Stimulated activated CD4-positive, alpha-beta T cell treated with anti-CD3 and anti-CD28 coated beads, Interleukin-2, amount 100 ng/mL, for 4 hours (primary cell): ENCODE results near the gene MMP20.

Experiments used
- DNase-seq: peaks from one replicate; pipeline ENCODE4 v3.0.0-alpha.2; 2020; ENCODE audit warnings: low read depth

The MMP20 gene

DNA sequence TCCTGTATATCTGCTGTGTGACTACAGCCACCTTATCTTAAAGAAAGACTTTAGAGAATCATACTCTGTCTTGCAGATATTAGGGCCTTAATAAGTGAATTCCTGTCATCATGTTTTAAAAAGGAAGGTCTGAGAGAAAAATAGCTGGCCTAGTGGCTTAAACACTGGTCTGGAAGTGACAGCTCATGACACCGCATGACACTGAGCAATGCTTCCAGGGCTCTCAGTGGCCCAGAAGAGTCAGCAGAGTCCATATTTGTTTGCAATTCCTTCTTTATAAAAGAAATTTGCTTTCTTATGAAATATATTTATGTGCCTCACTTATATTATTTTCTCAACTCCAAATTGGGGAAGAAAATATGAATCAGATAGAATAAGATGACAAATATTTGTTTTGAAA, 33.0 kb downstream of the MMP20 start:
- no peak for DNase-seq

- no peak for DNase-seq
Measured at GRCh38 chr11:102591160-102591718, 33.9 kb downstream of the MMP20 start.

- no peak for DNase-seq
Measured at GRCh38 chr11:102590276-102591049, 34.7 kb downstream of the MMP20 start.

DNA sequence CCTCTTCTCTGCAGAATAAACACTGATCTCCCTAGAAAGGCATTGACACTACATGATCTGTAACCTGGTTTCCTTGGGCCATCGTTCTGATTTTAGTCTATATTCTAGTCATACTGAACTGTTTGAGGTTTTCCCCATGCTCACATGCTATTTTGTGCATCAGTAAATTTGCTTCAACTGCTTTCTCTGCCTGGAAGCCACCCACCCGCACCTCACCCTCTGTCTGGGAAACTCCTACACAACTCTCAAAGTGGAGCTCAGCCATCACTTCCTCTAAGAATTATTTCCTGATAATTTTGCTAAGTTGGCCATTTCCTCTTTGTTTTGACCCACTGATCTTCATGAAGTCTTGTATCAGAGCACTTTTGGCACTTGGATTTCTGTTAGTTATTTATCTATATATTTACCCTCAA, 36.1 kb downstream of the MMP20 start:
- no peak for DNase-seq

GRCh38 chr11:102587722-102588121, 37.4 kb downstream of the MMP20 start:
- no peak for DNase-seq

DNA sequence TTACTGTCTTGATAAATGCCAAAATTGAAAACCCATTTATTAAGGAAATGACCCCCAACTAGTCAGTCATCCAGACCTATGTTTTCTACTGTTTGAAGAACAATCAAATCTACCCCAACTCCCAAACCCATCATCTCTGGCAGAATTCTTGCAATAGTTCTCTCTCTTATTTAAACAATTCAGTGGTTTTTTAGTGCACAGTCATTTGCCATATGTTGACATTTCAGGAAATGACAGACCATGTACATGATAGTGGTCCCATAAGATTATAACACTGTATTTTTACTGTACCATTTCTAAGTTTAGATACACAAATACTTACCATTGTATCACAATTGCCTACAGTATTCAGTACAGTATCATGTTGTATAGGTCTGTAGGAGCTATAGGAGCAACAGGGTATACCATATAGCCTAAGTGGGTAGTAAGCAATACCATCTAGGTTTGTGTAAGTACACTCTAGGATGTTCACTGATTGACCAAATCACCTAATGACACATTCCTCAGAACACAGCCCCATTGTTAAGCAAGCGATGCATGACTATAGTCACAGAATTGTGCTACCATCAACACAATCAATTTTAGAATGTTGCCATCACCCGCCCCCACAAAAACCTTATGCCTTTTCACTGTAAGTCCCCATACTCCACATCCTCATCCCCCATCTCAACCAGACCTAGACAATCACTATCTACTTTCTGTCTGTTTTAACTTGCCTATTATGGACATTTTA, 41.8 kb downstream of the MMP20 start:
- no peak for DNase-seq

- no peak for DNase-seq
Measured at GRCh38 chr11:102582140-102582539, 43.0 kb downstream of the MMP20 start.

- DNase-seq: no peak
Measured at GRCh38 chr11:102581066-102581465, 44.1 kb downstream of the MMP20 start.

DNA sequence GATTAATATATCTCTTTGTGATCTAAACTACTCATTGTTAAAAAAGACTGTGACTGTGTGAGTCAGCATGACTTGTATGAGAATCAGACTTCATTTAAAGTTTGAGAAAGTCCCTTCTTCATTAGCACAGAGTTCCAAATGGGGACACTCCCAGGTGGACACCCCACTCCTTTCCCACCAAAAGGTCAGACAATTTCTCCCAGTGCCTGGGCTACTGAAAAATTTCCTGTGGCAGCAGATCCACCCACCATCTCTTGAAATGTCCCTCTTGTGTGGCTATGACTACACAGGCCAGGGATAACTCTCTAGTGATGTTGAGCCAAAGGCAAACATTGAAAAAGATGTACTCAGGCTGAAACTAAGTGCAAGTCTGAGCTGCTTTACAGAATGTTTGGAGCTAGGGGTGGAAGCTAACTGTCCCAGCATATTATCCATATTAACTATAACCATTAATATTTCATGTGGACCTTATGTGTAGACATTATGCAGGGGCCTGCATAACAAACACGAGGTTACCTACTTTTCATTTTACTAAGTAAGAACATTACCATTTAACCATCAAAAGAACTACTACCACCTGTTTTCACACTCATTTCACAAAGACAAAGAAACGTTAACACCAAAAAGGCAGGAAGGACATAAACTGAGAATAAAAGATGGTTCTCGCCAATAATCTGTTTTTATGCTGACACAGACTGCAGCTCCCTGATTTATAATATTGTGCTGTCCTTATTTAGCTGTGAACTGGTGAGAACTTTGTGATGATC, 44.8 kb downstream of the MMP20 start:
- DNase-seq: no peak

DNA sequence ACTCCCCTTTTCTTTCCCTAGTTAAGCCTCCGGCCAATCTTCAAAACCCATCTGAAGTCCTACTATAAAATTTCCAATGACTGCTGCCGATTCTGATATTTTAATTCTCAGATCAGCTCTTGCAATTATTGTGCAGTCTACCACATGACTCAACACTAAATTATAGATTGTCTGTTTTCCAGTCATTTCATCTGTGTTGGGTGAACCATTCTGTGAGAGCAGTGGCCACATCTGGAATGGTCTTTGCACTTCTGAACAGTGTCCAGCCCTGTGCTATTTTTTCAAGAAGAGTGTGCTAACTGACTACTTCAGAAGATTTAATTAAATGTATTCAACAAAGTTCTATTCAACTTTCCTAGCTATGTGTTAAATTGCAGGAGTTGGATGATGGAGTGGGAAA, 47.4 kb downstream of the MMP20 start:
- no peak for DNase-seq

DNA sequence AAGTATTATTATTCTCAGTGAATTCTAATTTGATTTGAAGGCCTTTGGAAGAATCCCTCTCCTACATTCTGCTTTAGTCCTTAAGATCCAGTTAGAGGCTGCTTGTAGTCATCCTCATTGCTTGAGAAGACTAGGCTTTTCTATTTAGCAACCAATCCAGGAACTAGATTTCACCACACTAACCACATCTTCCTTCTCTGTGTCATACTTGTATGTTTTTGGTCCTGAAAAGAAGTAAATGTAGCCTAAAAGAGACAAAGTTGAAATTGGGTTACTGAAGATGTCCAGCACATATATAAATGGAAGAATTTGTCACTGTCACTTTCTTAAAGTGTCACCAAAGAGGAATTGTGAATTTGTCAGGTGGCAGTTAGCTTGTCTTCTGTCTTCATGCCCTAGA, 48.0 kb downstream of the MMP20 start:
- no peak for DNase-seq

GRCh38 chr11:102576350-102576749, 48.8 kb downstream of the MMP20 start:
- DNase-seq: no peak

GRCh38 chr11:102575012-102575411, 50.1 kb downstream of the MMP20 start:
- DNase-seq: no peak

DNA sequence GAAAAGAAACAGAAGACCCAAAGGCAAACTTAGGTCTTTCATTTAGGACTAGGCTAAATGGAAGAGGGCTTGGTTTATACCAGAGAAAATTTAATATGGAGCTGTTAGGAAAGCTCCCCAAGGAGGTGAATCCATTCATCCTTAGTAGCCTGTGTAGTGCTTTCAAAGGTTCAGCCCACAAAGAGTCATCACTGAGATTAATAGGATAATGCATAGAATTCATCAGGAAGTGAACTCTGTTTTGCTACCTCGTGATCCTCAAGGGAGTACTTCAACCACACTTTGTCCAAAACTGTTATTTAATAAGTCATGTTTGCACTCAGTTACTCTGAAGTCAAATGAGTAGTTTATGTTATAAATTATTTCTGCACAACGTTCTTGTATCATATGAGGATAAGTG, 51.3 kb downstream of the MMP20 start:
- DNase-seq: no peak

DNA sequence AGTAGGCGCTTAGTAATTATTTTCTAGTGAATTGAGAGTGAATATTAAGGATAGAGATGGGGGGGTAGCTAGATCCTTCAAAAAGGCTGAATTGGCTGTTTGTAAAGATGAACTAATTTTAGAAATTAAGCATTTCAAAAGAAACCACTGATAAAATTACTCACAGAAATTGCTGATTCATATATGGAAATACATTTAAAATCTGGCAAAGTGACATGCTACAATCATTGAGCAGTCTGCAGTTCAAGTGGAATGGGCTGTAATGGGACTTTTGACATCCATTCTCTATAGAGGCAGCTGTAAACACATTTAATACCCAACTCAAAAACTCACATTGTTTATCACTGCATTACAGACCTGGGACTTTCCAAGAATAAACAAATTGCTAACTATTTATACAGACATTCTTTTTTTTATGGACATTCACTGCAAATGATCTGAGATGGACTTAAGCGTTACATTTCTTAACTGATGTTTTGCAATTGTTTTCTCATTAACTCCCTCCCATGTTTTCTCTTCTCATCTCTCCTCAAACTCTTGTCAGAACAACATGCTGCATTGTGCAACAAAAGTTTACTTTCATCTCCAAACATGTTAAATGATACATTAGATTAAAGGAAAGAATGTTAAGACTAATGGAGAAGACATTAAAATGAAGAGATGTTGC, 52.4 kb downstream of the MMP20 start:
- no peak for DNase-seq

DNA sequence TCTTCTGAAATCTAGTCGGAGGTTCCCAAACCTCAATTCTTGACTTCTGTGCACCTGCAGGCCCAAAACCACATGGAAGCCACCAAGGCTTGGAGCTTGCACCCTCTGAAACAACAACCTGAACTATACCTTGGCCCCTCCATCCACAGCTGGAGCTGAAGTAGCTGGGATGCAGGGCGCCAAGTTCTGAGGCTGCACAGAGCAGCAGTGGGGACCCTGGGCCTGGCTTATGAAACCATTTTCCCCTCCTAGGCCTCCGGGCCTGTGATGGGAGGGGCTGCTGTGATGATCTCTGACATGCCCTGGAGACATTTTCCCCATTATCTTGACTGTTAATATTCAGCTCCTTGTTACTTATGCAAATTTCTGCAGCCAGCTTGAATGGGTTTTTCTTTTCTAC, 56.3 kb downstream of the MMP20 start:
- DNase-seq: no peak

DNA sequence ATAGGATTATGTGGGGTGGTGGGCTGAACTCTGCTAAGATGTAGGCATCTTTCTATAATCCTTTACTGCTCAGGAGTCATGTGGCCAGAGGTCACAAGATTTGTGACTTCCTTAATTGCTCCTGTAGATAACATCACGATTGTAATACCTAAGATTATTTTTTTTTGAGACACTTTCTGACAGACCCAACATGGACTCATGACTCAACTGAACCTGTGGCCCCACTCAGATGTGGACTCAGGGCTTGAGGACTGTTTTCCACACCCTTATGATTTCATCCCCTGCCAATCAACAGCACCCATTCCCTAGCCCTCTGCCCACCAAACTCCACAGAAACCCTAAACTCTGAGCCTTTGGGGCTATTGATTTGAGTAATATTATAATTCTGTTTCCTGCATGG, 59.0 kb downstream of the MMP20 start:
- DNase-seq: no peak

DNA sequence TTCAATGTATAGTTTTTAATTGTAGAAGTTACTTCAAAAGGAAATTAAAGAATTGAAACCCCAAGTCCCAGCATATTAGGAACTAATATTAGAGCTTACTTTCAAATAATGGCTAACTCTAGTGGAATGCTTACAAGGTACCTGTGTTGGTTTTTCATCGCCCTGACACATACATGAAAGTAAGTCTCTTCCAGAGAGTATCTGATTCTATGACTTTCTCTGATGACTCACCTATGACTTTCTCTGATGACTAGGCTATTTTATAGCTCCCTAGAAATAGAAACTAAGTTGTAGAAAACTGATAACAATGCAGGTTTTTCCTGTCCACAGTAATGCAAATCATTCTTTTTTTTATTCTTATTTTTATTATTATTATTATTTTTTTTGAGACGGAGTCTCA, 61.0 kb downstream of the MMP20 start:
- DNase-seq: no peak

DNA sequence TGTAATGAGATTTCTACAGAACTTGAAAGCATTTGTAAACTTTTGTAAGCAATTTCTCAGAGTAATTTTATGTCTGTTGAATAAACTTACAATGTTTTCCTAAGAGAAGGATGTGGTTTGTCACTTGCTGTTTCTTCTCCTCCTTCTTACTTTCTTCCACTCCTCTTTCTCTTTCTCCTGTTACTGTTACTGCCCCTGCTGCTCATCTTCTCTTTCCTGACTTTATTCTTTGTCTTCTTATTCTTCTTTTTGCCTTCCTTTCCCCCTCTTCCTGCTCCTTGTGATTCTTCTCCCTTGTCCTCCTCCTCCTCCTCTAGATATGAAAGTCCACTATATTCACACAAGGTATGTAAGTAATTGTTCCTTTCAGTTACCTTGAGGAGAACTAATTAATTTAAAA, 63.5 kb downstream of the MMP20 start:
- no peak for DNase-seq

DNA sequence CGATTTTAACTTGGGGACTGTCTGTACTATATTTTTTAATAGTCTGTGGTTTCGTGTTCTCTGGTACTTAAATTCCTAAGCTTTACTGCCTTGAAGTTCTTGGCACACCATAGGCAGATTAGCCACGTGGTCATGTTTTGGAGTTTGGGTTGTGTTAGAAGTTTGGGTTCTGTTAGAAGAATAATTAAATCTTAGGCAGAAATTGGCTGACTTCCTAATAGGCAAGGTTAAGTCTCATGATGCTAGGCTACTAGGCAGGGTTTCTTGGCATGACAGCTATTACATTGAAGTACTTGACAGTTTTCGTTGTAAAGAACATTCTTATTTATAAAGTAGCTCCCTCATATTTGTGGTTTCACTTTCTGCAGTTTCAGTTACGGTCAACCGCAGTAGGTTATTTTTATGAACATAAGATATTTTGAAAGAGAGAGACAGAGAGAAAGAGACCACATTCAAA, 64.5 kb downstream of the MMP20 start:
- no peak for DNase-seq

DNA sequence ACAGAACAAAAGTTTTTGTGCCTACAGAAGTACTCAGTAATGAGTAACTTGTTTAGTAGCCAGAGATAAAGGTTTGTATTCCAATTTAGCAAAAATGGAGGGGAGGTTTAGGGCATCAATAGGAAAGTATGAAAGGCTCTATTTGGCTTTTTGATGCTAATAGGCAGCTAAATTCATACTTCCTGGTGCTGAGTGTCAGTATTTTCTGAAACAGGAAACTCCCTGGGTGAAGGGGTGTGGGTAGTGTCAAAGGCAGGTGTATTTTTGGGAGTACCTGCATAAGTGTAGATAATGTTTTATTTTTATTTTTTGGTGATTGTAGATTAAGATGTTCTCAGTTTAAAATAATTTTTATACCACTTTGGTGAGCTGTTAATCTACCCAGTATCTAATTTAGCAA, 65.3 kb downstream of the MMP20 start:
- DNase-seq: no peak

- no peak for DNase-seq
Measured at GRCh38 chr11:102555091-102555490, 70.0 kb downstream of the MMP20 start.
